Right lobe of liver (tissue), 4 donors: ENCODE data around the gene SHKBP1.

Experiments used
- CTCF ChIP-seq, 4 donors: fragments of 200-600 bp in 3 of 4; fragments of 450-650 bp in 1 of 4; IDR thresholded peaks; one replicate each; pipeline versions ENCODE4 v1.5.1 to v1.8.0; 2016 to 2022; ENCODE audit warnings: antibody characterized with exemption in 4 of 4, mild to moderate bottlenecking in 2 of 4
- POLR2A ChIP-seq: fragments of 450-650 bp; IDR thresholded peaks from one replicate; pipeline ENCODE4 v1.6.1; 2017; ENCODE audit warnings: antibody characterized with exemption, mild to moderate bottlenecking
- donor health status: DM: no; HTN: no; CAD: no.
- donor health status: DM: no; HTN: no; CAD: no.
- donor health status: DM: no; HTN: yes; CAD: no.

DNA sequence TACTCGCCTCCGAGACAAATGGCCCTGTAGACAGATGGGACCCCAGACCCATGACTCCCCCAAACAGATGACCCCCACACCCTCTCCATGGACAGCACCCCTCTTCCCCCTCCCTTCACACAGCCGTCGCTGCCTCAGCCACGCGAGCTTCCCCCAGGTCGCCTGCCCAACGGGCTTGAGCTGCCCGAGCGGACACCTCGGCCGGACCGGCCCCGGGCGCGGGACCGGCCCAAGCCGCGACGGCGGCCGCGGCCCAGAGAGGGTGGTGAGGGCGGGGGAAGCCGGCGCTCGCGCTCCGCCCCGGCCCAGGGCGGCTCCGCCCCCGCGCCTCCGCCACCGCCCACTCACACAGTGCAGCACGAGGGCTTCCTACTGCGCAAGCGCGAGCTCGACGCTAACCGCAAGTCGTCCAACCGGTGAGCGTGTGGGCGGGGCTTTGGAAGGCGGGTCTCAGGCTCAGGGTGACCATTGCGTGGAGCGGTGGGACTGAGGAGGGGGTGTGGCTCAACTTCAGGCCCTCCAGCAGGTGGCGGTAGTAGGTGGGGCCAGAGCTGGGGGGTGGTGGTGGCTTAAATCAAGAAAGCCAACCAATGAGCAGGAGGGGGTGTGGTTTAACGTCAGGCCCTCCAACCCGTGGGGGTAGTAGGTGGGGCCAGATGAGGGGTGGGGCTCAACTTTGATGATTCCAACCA lies 6.2 kb upstream of the SHKBP1 start:
- peak in 2 of 4 donors; percentile 30 to 40 for TF ChIP-seq CTCF (IDR thresholded peaks at IDR 0.05)
- peak; percentile 54 for TF ChIP-seq POLR2A
